Keratinocyte (primary cell): ENCODE results near the gene TXNDC9. TPM values are rescaled to one million over a fixed set of nuclear protein-coding genes. Genes with fewer than 3 reads are reported as not detected.

ENCODE experiments used
- DNase-seq: peaks from one replicate; pipeline ENCODE4 v3.0.0-alpha.2; 2011; ENCODE audit warnings: low read depth, missing footprints, low spot score
- FAIRE-seq: peaks from 2 replicates; lab custom pipeline; 2011; peaks lifted over from hg19 to GRCh38; lab: Jason Lieb, UNC
- H2AFZ ChIP-seq: 2 replicates; pipeline ENCODE4 v1.6.0; 2012; ENCODE audit warnings: low read length, control low read depth, inconsistent platforms; ENCODE audit not compliant: control insufficient read depth
- H3K27ac ChIP-seq: 2 replicates; pipeline ENCODE4 v1.5.1; 2011; ENCODE audit warnings: low read length; ENCODE audit not compliant: control insufficient read depth, insufficient read depth
- H3K27me3 ChIP-seq: 3 replicates; pipeline ENCODE4 v1.6.0; 2011; ENCODE audit warnings: low read length; ENCODE audit not compliant: control insufficient read depth, insufficient read depth; ENCODE audit errors: extremely low read depth
- H3K36me3 ChIP-seq, 2 experiments: 2 replicates in 1 of 2; 3 replicates in 1 of 2; pipeline ENCODE4 v1.5.1; 2011; ENCODE audit warnings: low read length in 2 of 2, mild to moderate bottlenecking in 1 of 2; ENCODE audit not compliant: control insufficient read depth in 2 of 2, insufficient read depth in 2 of 2; ENCODE audit errors: extremely low read depth in 1 of 2
- H3K4me1 ChIP-seq: 3 replicates; pipeline ENCODE4 v1.5.1; 2011; ENCODE audit warnings: low read length; ENCODE audit not compliant: control insufficient read depth, insufficient read depth; ENCODE audit errors: extremely low read depth
- H3K4me2 ChIP-seq: 3 replicates; pipeline ENCODE4 v1.6.0; 2011; ENCODE audit warnings: low read depth, low read length; ENCODE audit not compliant: control insufficient read depth, insufficient read depth; ENCODE audit errors: extremely low read depth
- H3K4me3 ChIP-seq, 3 experiments: fragments of 200-600 bp in 1 of 3; sonication (generic) in 1 of 3; 2 replicates in 2 of 3; 3 replicates in 1 of 3; pipeline ENCODE4 v1.5.1; 2011 to 2016; ENCODE audit warnings: low read length in 3 of 3, mild to moderate bottlenecking in 3 of 3, control low read depth in 2 of 3, inconsistent platforms in 1 of 3, low read depth in 1 of 3, mixed read lengths in 1 of 3, mixed run types in 1 of 3, moderate library complexity in 1 of 3; ENCODE audit not compliant: control insufficient read depth in 2 of 3, insufficient read depth in 2 of 3; ENCODE audit errors: extremely low read depth in 1 of 3
- H3K79me2 ChIP-seq: 2 replicates; pipeline ENCODE4 v1.6.0; 2012; ENCODE audit warnings: low read length; ENCODE audit not compliant: control insufficient read depth, insufficient read depth
- H3K9ac ChIP-seq: 3 replicates; pipeline ENCODE4 v1.6.0; 2011; ENCODE audit warnings: low read length; ENCODE audit not compliant: control insufficient read depth, insufficient read depth; ENCODE audit errors: extremely low read depth
- H3K9me1 ChIP-seq: 3 replicates; pipeline ENCODE4 v1.6.0; 2011; ENCODE audit warnings: low read length; ENCODE audit not compliant: control insufficient read depth, insufficient read depth; ENCODE audit errors: extremely low read depth
- H3K9me3 ChIP-seq: 2 replicates; pipeline ENCODE4 v1.5.1; 2012; ENCODE audit warnings: low read depth, low read length; ENCODE audit not compliant: control insufficient read depth
- H4K20me1 ChIP-seq: 3 replicates; pipeline ENCODE4 v1.6.0; 2011; ENCODE audit warnings: low read length; ENCODE audit not compliant: control insufficient read depth, insufficient read depth; ENCODE audit errors: extremely low read depth
- CTCF ChIP-seq, 3 experiments: IDR thresholded peaks in 1 of 3; conservative IDR thresholded peaks in 1 of 3; optimal IDR thresholded peaks in 1 of 3; 2 replicates in 2 of 3; 3 replicates in 1 of 3; pipeline versions ENCODE3 to v1.5.1; 2011; ENCODE audit warnings: low read length in 3 of 3, mild to moderate bottlenecking in 3 of 3, moderate library complexity in 2 of 3, control low read depth in 1 of 3, inconsistent platforms in 1 of 3; ENCODE audit not compliant: insufficient read depth in 2 of 3; ENCODE audit errors: extremely low read depth in 1 of 3
- EZH2 ChIP-seq: IDR thresholded peaks from one replicate; pipeline ENCODE4 v1.6.1; 2012; ENCODE audit warnings: inconsistent platforms, mild to moderate bottlenecking, low read length, moderate library complexity
- dilution Hi-C: fragments of 300-500 bp; cut with MboI; formaldehyde crosslinking; loops from one replicate; pipeline ENCODE4 v1.7.0; 2020; ENCODE audit warnings: low sequenced_read_pairs; ENCODE audit not compliant: extremely low pct_ligation_motif_present
- polyA plus RNA-seq, 5 experiments: library from polyadenylated mRNA; depleted of rRNA in 3 of 5; stranded (reverse) in 3 of 5; stranded (forward) in 1 of 5; unstranded in 1 of 5; fragments of >200 nt; gene quantifications; 1 replicate in 1 of 5; 2 replicates in 3 of 5; 3 replicates in 1 of 5; pipeline versions ENCODE4 v1.2.1 to v1.2.3, GENCODE V29; 2011 to 2012; ENCODE audit warnings: missing spikeins in 2 of 5, low read depth in 1 of 5, low replicate concordance in 1 of 5

Gene TXNDC9
- polyA plus RNA-seq, 1 donor (not counting 4 experiments of a cell fraction or from before 2014, with no cell fraction given) = 73.3 TPM

GRCh38 chr2:99380376-99381010 is 44.4 kb upstream of the TXNDC9 start:
- no peaks in the 10 kb centered on the region for H3K9me3 ChIP-seq
- DNase-seq (no peak), FAIRE-seq (no peak)
- H3K4me1 ChIP-seq = no peaks in the 10 kb centered on the region
- H3K4me3 ChIP-seq = no peak overlapping the region
- H3K27me3 ChIP-seq = no peaks in the 10 kb centered on the region
- H3K9ac ChIP-seq = no peak overlapping the region
- dilution Hi-C loops = no loop called here
- peaks cover 13 to 26% of the 10 kb centered on the region in 2 experiments for H3K36me3 ChIP-seq
- no peak overlapping the region for H3K4me2 ChIP-seq
- no peaks in the 10 kb centered on the region for H3K9me1 ChIP-seq
- no peaks in the 10 kb centered on the region for H3K79me2 ChIP-seq
- no peak overlapping the region for H2AFZ ChIP-seq
- no peaks in the 10 kb centered on the region for H4K20me1 ChIP-seq
- TF ChIP-seq EZH2 (no peak), CTCF (optimal IDR thresholded peaks at IDR 0.05 in 1 of 3, IDR thresholded peaks at IDR 0.05 in 1 of 3, conservative IDR thresholded peaks at IDR 0.05 in 1 of 3; ENCODE audit: extremely low read depth in 1 of 3, insufficient read depth in 2 of 3, low read length in 3 of 3) (no peak)
- no peak overlapping the region for H3K27ac ChIP-seq

GRCh38 chr2:99377879-99378278 is 41.7 kb upstream of the TXNDC9 start:
- FAIRE-seq = peak; percentile 55
- Histone ChIP-seq H3K27ac (no peak overlapping the region), H3K4me2 (no peak overlapping the region), H3K9ac (no peak overlapping the region), H3K9me1 (no peaks in the 10 kb centered on the region), H3K4me3 (no peak overlapping the region), H3K36me3 (peaks cover 16 to 27% of the 10 kb centered on the region in 2 experiments), H3K9me3 (no peaks in the 10 kb centered on the region), H4K20me1 (no peaks in the 10 kb centered on the region), H2AFZ (no peak overlapping the region), H3K79me2 (no peaks in the 10 kb centered on the region), H3K4me1 (no peaks in the 10 kb centered on the region), H3K27me3 (no peaks in the 10 kb centered on the region)
- no peak for TF ChIP-seq CTCF (optimal IDR thresholded peaks at IDR 0.05 in 1 of 3, IDR thresholded peaks at IDR 0.05 in 1 of 3, conservative IDR thresholded peaks at IDR 0.05 in 1 of 3; ENCODE audit: extremely low read depth in 1 of 3, insufficient read depth in 2 of 3, low read length in 3 of 3)
- no peak for TF ChIP-seq EZH2
- no peak for DNase-seq
- dilution Hi-C loops = no loop called here
